OCI-LY7 (cell line): Measurements from ENCODE around the gene DHRS9.

ENCODE experiments used
- EZH2phosphoT487 ChIP-seq: fragments of 200-600 bp; sonication (generic); IDR thresholded peaks from 2 replicates; pipeline ENCODE4 v1.6.1; 2018; ENCODE audit warnings: low read depth, borderline replicate concordance, mild to moderate bottlenecking, mixed run types, antibody characterized with exemption, low read length, moderate library complexity, mixed read lengths
- TF ChIP-seq, protein P1 (sequence below): fragments of 200-600 bp; sonication (generic); conservative IDR thresholded peaks from 2 replicates; pipeline ENCODE4 v1.5.1; 2014; ENCODE audit warnings: mild to moderate bottlenecking, antibody characterized with exemption, low read length, moderate library complexity, mixed read lengths

DNA sequence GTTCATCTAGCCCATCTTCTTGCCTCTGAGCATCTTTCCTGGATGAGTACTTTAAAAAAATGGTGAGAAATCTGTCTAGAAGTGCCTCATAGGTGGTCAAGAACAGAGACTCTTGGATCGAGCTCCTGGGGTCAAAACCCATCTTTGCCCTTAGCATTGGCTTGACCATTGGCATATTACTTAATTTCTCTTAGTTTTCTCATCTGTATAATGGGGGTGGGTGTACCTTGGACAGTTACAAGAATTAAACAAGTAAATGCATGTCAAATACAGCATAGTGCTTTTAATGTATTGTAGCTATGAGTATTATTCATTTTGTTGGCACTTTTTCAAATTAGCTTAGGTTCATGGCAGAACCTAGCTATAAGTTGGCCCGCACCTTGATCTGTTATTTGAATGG, 36.8 kb downstream of the DHRS9 start:
- TF ChIP-seq, protein P1, sequence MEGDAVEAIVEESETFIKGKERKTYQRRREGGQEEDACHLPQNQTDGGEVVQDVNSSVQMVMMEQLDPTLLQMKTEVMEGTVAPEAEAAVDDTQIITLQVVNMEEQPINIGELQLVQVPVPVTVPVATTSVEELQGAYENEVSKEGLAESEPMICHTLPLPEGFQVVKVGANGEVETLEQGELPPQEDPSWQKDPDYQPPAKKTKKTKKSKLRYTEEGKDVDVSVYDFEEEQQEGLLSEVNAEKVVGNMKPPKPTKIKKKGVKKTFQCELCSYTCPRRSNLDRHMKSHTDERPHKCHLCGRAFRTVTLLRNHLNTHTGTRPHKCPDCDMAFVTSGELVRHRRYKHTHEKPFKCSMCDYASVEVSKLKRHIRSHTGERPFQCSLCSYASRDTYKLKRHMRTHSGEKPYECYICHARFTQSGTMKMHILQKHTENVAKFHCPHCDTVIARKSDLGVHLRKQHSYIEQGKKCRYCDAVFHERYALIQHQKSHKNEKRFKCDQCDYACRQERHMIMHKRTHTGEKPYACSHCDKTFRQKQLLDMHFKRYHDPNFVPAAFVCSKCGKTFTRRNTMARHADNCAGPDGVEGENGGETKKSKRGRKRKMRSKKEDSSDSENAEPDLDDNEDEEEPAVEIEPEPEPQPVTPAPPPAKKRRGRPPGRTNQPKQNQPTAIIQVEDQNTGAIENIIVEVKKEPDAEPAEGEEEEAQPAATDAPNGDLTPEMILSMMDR = no peak
- no peak for TF ChIP-seq EZH2phosphoT487
